ENCODE results near the gene PRDM2.

PRDM2 gene

DNA sequence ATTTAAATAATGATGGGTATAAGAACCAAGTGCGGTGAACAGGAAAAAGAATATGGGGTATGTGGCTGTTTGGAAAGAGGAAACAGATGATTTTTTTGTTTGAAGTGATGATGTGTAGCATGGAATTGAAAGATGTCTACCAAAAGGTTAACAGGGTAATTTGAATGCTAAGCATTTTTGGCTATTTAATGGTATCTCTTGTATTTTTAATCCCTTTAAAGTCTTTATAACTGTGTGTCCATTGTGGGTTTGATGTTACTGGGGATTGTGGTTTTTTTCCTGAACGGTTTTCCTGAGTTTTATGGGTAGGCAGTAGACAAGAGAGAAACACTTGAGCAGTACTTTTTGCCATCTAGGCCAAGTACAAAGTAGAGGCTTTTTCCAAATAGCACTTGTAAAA, 63.2 kb downstream of the PRDM2 start:
- DNase-seq (ENCODE audit: low read depth, low spot score): no peak

DNA sequence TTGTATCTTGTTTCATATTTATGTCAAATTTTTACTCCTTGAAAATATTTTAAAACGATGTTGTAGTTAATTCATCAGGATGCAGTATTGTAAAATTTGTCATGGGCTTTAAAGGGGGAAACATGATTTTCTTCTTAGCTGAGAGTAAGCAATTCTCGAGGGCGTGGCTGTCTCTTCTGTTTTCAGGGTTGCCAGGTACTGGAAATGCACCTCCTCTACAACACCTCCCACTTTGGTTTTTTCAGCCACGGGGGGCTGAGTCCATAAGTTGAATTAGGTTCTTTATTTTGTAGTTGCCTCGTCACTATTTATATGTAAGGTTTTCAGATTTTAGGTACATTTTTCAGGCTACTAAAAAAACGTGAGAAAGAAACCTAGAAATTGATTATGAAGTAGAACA, 64.0 kb downstream of the PRDM2 start:
- no peak for DNase-seq (ENCODE audit: low read depth, low spot score)

DNA sequence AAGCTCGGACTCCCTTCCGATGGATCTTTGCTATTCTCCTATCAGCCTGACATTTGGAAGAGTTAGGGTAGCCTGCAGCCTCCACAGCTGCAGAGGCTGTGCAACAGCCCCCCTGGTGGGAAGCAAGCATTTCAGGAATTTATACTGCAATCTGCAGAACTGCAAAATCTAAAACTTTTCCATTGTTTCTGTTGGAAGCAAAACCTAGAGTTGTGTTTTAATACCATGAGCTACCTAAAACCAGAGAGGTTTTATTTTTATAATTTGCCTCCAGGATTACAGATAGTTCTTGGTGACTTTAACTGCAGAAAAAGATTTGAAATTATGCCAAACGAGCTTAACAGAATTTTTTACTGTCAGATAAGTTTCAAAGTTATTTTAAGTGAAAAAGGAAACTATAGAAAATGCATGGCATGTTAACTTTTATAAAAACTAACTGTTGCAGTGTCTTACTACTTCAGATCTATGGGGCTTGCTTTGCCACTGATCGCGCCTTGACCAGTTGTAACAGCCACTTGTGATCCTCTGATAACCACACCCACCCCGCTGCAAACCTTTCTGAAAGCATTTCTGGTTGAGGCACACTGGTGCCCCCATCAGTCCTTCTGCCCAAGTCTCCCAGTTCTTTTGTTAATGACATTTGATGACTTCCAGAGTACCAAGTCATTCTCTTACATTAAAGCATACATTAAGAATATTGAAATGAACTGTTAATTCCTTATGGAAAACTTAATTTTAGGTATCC, 64.8 kb downstream of the PRDM2 start:
- peak; percentile 58 for DNase-seq (ENCODE audit: low read depth, low spot score)

DNA sequence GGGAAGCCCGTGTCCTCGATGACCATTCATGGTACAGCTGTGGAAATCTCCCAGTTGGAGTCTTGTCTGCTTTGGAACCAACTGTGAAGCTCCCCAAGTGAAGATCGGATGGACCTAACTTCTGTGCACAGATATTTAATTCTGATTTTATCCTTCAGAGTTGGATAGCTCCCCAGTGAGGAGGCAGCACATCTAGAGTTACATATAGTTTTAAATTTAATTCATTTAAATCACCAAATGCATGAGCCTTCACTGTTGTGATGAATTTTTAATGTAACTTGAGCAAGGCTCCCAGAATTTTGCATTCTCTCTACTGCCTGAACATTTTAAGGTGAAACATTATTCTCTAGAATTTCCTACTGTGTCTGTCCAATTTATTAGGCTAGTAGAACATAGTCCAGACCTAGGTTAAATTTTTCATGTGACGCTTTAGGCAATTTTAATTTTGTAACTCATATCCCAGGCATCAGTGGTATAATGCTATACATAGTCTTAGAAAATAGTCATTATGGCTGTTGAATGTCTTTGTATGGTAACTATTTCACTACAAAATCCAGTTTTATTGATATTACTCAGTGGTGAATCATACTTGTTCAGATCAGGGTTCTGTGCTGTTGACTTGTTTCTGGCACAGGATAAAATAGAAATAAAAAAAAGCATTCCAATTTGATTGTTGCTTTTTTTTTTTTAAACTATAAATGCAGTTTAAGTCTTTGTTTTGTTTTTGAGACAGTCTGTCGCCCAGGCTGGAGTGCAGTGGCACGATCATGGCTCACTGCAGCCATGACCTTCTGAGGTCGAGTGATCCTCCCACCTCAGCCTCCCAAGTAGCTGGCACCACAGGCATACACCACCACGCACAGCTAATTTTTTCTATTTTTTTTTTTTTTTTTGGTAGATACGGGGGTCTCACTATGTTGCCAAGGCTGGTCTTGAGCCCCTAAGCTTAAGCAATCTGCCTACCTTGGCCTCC, 66.9 kb downstream of the PRDM2 start:
- no peak for DNase-seq (ENCODE audit: low read depth, low spot score)

DNA sequence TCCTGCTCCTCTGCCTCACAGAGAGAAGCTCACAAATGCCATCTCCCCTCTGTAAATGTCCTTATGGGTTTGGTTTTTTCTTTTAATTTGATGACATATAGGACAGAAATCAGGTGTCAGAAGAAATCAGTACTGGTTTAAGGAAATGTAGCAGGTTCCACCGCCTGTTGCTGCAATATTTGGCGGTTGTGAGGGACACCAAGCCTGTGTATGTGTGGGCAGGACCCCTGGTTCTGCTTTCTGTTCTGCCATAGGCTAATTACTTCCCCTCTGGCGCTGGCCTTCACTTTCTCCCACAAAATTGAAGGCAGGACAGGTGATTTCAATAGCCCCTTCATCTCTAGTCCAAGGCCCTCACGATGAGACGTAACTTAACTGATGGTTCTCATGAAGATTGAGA, 69.2 kb downstream of the PRDM2 start:
- DNase-seq (ENCODE audit: low read depth, low spot score): no peak

DNA sequence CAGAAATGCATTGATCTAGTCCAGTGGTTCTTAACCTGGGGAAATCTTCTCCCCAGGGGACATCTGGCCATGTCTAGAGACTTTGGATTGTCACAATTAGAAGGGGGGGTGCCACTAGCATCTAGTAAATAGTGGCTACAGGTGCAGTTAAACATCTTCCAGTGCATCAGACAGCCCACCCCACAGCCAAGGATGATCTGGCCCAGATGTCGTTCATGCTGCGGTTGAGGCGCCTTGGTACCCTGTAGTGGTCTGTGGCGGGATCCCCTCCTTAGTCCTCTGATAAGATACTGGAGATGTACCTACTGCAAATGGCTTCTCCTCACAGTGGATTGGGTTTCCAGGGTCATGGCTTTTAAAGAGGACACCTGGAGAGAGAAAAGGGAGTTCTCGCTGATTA, 69.8 kb downstream of the PRDM2 start:
- DNase-seq (ENCODE audit: low read depth, low spot score): no peak

DNA sequence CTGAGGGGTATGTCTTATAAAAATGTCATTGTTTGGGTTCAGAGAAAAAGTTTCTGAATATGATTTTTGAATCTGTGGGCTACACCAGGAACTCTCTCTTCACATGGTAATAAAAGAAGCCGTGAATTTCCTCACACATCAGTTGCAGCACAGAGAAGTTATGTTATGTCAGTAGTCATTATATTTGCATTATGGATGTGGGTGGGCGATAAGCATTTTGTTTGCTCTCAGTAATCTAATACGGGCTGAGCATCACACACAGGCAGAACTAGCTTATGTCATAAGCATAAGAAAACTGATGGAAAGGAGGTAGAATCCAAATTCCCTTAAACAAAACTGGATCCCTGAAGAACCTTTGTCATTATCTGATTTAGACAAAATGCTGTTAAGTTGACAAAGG, 70.8 kb downstream of the PRDM2 start:
- no peak for DNase-seq (ENCODE audit: low read depth, low spot score)

DNA sequence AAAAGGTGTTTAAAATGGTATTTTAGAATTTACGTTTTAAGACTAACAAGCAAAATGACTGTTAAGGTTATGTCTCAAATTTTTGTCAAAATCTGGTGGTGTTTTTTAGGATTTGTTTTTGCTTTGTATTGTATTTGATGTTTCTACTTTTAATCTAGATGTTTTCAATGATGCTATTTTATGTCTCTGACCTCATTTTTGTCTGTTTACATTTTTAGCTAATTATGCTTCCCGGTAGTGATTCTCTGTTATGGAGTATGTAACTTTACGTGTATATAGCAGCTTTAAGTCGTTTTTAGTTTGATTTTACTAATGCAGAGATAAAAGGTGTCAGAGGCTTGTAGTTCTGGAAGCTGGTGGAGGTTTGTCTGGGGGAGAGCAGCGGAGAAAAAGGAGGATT, 71.8 kb downstream of the PRDM2 start:
- no peak for DNase-seq (ENCODE audit: low read depth, low spot score)

DNA sequence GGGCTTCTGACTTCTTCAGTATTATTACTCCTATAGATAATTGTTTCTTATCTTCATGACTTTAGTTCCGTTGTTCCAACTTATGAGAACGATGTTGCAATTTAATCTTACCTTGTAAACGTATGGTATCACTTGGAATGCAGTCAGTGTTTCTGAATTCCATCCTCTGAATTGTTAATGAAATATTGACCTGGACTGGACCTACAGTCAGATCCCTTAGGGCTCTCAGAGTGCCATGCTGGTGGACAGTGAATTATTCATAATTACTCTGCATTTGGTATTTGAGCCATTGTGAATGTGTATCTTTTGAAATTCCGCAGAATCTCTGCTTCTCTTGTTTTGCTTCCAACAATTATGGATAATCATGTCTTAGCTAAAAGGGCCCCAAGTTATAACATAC, 72.3 kb downstream of the PRDM2 start:
- no peak for DNase-seq (ENCODE audit: low read depth, low spot score)

DNA sequence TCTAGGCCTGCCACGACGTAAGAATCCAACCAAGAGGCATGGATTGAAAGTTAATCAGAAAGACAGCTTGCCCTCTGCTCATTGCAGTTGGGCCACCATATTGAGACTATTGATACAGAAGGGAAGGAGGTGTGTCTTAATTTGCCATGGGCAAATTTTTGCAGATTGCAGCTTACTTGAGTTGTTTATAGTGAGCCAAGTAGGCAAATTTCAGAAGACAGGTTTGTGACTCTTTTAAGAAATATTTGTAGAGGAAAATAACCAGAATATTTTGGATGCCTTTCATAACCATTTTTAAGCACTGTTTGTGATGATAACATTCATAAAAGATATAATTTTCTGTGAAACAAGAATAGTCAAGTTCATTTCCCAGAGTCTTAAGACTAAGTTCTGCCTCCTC, 74.1 kb downstream of the PRDM2 start:
- no peak for DNase-seq (ENCODE audit: low read depth, low spot score)

DNA sequence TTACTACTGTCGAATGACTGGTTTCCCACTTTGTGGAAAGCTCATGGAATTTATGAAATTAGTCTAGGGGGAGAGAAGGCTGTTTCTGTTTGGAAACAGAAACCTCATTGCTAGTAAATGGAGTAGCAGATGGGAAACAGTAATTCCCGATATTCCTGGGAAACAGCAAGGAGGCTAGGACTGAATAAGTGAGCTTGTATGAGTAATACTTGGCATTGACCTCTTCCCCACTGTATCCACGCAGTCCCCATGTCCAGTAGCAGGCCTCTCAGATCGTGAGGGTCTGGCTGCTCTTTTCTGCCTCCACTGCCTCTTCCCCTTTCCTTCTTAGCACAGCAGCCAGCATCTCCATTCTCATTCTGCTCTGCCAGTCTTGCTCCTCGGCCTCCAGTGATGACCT, 75.5 kb downstream of the PRDM2 start:
- DNase-seq (ENCODE audit: low read depth, low spot score): no peak

DNA sequence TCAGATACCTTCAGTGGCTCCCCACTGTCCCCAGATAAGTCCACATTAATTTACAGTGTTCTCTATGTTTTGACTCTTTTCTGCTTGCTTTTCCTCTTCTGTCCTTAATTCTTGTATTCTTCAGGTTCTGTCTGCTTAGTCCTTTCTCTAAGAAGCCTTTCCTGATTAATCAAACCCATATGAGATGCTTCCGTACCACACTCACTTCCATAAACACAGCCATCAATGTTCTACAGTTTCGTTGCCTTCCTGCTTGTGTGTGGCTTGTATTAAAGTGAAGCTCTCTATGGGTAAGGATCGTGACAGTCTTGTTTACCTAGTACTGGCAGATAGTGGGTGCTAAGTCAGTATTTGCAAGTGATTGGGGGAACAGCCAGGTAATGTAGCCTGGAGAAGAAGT, 75.9 kb downstream of the PRDM2 start:
- no peak for DNase-seq (ENCODE audit: low read depth, low spot score)

DNA sequence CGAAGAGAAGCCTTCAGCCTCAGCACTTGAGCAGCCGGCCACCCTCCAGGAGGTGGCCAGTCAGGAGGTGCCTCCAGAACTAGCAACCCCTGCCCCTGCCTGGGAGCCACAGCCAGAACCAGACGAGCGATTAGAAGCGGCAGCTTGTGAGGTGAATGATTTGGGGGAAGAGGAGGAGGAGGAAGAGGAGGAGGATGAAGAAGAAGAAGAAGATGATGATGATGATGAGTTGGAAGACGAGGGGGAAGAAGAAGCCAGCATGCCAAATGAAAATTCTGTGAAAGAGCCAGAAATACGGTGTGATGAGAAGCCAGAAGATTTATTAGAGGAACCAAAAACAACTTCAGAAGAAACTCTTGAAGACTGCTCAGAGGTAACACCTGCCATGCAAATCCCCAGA, 78.4 kb downstream of the PRDM2 start:
- DNase-seq (ENCODE audit: low read depth, low spot score): no peak

DNA sequence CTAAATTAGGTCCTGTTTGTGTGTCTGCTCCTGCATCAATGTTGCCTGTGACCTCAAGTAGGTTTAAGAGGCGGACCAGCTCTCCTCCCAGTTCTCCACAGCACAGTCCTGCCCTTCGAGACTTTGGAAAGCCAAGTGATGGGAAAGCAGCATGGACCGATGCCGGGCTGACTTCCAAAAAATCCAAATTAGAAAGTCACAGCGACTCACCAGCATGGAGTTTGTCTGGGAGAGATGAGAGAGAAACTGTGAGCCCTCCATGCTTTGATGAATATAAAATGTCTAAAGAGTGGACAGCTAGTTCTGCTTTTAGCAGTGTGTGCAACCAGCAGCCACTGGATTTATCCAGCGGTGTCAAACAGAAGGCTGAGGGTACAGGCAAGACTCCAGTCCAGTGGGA, 79.9 kb downstream of the PRDM2 start:
- no peak for DNase-seq (ENCODE audit: low read depth, low spot score)

DNA sequence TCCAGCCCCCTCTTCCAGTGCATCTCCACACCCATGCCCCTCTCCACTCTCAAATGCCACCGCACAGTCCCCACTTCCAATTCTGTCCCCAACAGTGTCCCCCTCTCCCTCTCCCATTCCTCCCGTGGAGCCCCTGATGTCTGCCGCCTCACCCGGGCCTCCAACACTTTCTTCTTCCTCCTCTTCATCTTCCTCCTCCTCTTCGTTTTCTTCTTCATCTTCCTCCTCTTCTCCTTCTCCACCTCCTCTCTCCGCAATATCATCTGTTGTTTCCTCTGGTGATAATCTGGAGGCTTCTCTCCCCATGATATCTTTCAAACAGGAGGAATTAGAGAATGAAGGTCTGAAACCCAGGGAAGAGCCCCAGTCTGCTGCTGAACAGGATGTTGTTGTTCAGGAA, 80.8 kb downstream of the PRDM2 start:
- DNase-seq (ENCODE audit: low read depth, low spot score): no peak

DNA sequence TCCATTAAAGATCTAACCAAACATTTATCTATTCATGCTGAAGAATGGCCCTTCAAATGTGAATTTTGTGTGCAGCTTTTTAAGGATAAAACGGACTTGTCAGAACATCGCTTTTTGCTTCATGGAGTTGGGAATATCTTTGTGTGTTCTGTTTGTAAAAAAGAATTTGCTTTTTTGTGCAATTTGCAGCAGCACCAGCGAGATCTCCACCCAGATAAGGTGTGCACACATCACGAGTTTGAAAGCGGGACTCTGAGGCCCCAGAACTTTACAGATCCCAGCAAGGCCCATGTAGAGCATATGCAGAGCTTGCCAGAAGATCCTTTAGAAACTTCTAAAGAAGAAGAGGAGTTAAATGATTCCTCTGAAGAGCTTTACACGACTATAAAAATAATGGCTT, 81.2 kb downstream of the PRDM2 start:
- no peak for DNase-seq (ENCODE audit: low read depth, low spot score)

DNA sequence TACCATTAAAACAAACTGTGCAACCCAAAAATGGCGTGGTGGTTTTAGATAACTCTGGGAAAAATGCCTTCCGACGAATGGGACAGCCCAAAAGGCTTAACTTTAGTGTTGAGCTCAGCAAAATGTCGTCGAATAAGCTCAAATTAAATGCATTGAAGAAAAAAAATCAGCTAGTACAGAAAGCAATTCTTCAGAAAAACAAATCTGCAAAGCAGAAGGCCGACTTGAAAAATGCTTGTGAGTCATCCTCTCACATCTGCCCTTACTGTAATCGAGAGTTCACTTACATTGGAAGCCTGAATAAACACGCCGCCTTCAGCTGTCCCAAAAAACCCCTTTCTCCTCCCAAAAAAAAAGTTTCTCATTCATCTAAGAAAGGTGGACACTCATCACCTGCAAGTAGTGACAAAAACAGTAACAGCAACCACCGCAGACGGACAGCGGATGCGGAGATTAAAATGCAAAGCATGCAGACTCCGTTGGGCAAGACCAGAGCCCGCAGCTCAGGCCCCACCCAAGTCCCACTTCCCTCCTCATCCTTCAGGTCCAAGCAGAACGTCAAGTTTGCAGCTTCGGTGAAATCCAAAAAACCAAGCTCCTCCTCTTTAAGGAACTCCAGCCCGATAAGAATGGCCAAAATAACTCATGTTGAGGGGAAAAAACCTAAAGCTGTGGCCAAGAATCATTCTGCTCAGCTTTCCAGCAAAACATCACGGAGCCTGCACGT, 82.1 kb downstream of the PRDM2 start:
- DNase-seq (ENCODE audit: low read depth, low spot score): peak; percentile 5

DNA sequence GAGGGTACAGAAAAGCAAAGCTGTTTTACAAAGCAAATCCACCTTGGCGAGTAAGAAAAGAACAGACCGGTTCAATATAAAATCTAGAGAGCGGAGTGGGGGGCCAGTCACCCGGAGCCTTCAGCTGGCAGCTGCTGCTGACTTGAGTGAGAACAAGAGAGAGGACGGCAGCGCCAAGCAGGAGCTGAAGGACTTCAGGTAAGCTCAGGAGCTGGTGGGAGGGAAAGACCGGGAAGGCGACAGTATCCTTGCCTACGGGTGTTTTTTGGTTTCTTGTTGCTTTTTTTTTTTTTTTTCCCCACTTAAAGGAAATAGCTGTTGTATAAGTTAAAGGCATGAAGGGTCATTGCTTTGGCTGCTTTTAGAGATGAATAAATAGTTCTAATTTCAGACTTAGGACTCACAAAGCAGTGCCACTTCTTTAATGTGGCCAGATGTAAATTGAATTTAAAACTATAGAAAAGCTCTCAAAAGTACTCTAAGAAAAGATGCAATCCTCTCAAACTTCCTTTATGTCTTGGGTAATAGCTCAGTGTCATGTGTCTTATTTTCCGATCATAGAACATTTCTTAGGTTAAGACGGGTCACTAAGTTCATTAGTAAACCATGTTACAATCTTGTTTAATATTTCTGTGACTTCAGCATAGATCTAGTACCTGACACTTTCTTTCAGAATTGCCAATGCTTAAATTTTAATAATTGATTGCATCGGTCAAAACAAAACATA, 82.8 kb downstream of the PRDM2 start:
- no peak for DNase-seq (ENCODE audit: low read depth, low spot score)

DNA sequence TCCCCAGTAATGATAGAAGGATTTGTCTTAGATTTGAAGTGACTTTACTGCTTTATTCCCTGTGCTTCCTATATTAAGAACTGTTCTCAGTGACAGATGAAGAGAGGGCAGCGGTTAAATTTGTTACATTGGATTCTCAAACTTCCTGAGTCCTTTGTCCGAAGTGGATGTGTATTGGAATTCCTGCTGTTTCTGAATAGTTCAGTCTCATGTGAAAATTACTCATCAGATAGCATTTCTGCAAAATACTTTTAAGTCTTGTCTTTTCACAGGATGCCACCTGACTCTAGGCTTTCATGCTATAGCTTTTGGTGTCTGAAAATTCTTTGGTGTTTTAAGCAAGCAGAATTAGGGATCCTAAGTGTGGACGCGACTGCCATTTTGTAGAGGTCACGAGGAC, 83.6 kb downstream of the PRDM2 start:
- DNase-seq (ENCODE audit: low read depth, low spot score): no peak

DNA sequence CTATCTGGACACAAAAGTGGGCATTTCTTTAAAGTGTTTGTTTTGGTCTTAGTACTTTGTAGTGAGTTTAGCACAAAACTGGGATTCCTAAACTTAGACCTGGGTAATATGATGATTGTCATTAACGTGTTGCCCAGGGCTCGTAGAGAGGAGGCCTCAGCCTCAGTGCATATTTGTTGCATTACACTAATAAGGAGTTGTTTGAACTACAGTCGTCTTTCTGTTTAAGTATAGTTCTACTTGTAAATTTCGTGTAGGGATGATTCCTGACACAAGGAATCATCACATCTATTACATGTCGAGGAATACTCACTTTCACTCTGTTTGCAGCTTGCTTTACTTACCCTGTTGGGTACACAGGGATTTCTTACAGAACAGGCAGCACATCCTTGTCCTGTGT, 85.0 kb downstream of the PRDM2 start:
- no peak for DNase-seq (ENCODE audit: low read depth, low spot score)

DNA sequence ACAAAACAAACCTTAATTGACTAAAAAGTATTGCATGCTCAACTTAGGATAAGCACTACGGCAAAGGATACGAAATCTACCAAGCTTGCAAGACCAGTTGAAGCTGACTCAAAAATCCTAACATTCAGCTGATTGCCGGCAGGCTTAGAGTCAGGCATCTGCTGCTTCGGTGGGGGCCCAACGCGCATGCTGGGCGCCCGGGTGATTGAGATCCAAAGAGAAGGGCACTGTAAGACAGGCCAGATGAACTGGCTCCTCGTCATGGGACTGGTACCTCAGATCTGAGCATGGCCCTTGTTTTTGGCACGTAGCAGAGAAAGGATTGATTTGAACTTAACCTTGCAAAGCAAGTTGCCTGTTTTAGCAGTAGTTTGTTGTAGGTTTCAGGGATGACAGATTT, 86.6 kb downstream of the PRDM2 start:
- no peak for DNase-seq (ENCODE audit: low read depth, low spot score)

DNA sequence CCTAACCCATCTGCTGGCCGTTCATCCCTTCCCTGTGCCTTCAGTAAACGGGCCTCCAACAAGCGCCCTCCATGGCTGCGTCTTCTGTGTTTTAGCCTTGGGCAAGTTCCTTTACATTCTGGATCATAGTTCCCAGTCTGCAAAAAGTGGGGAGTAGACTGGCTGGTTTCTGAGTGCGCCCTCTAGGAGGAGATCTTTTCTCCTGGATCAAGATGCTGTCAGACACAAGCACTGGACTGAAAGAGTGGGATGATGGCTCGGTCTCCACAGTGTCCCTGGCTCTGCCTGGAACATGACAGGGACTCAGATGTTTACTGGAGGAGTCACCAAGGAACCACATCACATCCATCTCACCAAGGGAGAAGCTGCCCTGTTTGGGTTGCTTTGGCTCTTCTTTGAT, 88.8 kb downstream of the PRDM2 start:
- no peak for DNase-seq (ENCODE audit: low read depth, low spot score)

Data from brain pericyte (primary cell).